GM12872 (cell line): ENCODE results near the gene SPG21.

Source experiments
- CTCF ChIP-seq: IDR thresholded peaks from 3 replicates; pipeline ENCODE4 v1.5.1; 2011; ENCODE audit warnings: low read depth, mild to moderate bottlenecking, low read length, moderate library complexity; ENCODE audit not compliant: insufficient read depth

The SPG21 gene

DNA sequence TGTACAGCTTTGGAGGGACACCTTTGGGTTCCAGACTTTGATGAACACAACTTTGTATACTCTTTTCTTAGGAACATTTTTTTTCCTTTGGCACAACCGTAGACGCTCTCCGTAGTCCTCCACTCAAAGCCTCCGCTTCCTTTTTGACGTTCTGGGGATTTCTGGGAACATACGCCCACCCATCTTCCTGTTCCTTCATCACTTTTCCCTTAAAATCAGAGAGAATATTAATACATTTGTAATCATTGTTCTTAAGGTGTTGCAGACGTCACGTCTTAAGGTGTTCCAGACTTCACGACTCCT lies 405 bp upstream of the SPG21 start:
- no peak for TF ChIP-seq CTCF

- no peak for TF ChIP-seq CTCF
These were observed 2.6 kb downstream of the SPG21 start for GRCh38 chr15:64987136-64987535.

GRCh38 chr15:64985366-64986033 lies 4.2 kb downstream of the SPG21 start:
- no peak for TF ChIP-seq CTCF

DNA sequence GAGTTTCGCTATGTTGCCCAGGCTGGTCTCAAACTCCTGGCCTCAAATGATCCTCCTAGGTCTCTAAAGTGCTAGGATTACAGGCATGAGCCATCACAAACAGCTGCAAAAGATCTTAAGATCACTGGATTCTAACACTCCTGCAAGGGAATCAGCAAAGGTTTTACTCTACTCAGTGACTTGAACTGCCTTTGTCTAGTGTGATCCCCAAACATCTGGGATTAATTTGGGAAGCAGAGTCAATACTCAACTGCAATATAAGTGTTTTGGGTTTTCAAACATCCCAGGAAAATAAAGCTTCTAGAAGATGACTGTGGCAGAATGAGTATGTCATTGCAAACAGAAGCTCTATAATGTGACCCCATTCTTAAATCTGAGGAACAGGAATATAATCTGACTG lies 7.2 kb downstream of the SPG21 start:
- TF ChIP-seq CTCF, result no peak

GRCh38 chr15:64981812-64982431 lies 7.8 kb downstream of the SPG21 start:
- no peak for TF ChIP-seq CTCF

DNA sequence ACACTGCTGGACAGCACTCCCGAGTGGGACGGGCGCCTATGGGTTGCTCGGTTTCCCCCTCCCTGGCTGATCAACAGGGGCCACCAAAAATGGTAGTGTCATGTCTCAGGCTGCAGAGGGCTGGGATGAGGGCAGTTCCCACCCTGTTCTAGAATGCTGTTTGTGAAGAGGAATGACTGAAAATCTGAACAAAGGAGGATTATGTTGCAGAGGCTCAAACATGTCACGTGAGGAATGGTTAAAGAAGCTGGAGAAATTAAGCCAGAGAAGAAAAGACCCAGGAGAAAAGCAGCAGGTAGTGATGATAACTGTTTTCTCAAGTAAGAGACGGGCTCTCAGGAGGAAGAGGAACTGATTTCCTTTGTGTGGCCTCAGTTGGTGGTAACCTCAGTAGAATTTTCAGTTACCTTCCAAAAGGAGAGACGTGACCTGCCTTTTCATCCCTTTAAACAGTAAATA lies 10.4 kb downstream of the SPG21 start:
- TF ChIP-seq CTCF, result no peak

- TF ChIP-seq CTCF, result no peak
These were observed 14.3 kb downstream of the SPG21 start for GRCh38 chr15:64975390-64975789.
